Vagina (tissue), 2 donors: ENCODE data around the gene DPM1.

Source experiments
- CTCF ChIP-seq, 3 experiments: fragments of 450-650 bp in 2 of 3; fragments of 200-600 bp in 1 of 3; sonication (generic) in 1 of 3; IDR thresholded peaks; one replicate each; pipeline ENCODE4 v1.5.1; 2017 to 2019; ENCODE audit warnings: antibody characterized with exemption in 3 of 3, mild to moderate bottlenecking in 2 of 3, moderate library complexity in 2 of 3
- POLR2A ChIP-seq, 2 donors: fragments of 450-650 bp; IDR thresholded peaks; one replicate each; pipeline ENCODE4 v1.6.1; 2017; ENCODE audit warnings: antibody characterized with exemption in 2 of 2, mild to moderate bottlenecking in 2 of 2, moderate library complexity in 2 of 2

GRCh38 chr20:50929299-50930138, 28.8 kb downstream of the DPM1 start:
- TF ChIP-seq CTCF (IDR thresholded peaks at IDR 0.05) = peak; percentile 57 to 76 (median 69)
- TF ChIP-seq POLR2A (IDR thresholded peaks at IDR 0.05) = no peak
